ENCODE results near the gene TCERG1L. TPM values are rescaled to one million over a fixed set of nuclear protein-coding genes. Genes with fewer than 3 reads are reported as not detected.

Gene TCERG1L
- total RNA-seq, 1 experiment from 2014 or later: not detected

DNA sequence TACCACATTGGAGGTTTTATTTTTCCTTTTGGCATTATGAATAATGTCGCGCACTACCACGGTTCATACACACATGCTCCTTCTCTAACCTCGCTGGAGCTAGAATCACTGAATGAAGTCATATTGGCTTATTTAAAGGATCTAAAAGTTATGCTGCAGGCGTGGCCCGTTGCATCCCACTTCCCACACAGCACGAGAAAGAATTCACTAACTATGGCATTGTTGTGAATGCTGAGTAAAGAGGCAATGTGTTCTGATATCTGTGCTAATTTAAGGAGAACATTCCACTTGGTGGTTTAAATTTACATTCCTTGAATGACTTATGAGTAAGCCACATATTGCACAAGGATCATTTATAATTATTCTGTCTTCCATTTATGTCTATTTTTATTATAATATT lies 20.7 kb downstream of the TCERG1L start:
- in situ Hi-C loops (cut with HindIII; ENCODE audit: low pct_unique_long_range_greater_than_20kb, low sequenced_read_pairs): no loop called here
- ATAC-seq (no peak), DNase-seq (ENCODE audit: low read depth, low spot score) (no peak)
- Histone ChIP-seq H3K4me1 (ENCODE audit: control insufficient read depth, insufficient read depth, low read length) (no peaks in the 10 kb centered on the region; the same call in 1 of the 2 replicates), H3K27ac (ENCODE audit: low read length) (no peak overlapping the region), H3K36me3 (ENCODE audit: control insufficient read depth, insufficient read depth, low read length) (no peaks in the 10 kb centered on the region), H3K9me3 (ENCODE audit: control insufficient read depth, insufficient read depth, low read depth, low read length) (no peaks in the 10 kb centered on the region), H3K4me3 (ENCODE audit: low read depth in 2 of 2, low read length in 2 of 2) (no peak overlapping the region), H3K27me3 (ENCODE audit: control insufficient read depth, insufficient read depth, low read length) (peaks cover 14% of the 10 kb centered on the region)
- BruUV-seq (replicated peaks): no TSS peak
- TF ChIP-seq REST (IDR thresholded peaks at IDR 0.05; ENCODE audit: insufficient read depth in 1 of 2, low read depth in 2 of 2, low read length in 1 of 2) (no peak), SIN3A (IDR thresholded peaks at IDR 0.05; ENCODE audit: borderline replicate concordance, insufficient read depth, low read depth, low read length) (no peak), POLR2AphosphoS5 (IDR thresholded peaks at IDR 0.05; ENCODE audit: low read depth, low read length) (no peak), TCF7L2 (IDR thresholded peaks at IDR 0.05; ENCODE audit: low read depth, low read length) (no peak), CTCF (IDR thresholded peaks at IDR 0.05) (no peak)
- CTCF ChIA-PET: no interaction called here
- intact Hi-C loops (cut with micrococcal nuclease; ENCODE audit: unreplicated experiment): no loop called here
- POLR2A ChIA-PET: no interaction called here

- in situ Hi-C loops (cut with HindIII; ENCODE audit: low pct_unique_long_range_greater_than_20kb, low sequenced_read_pairs) (no loop called here), intact Hi-C loops (cut with micrococcal nuclease; ENCODE audit: unreplicated experiment) (no loop called here)
- Histone ChIP-seq H3K27me3 (ENCODE audit: control insufficient read depth, insufficient read depth, low read length) (peaks cover 15% of the 10 kb centered on the region), H3K27ac (ENCODE audit: low read length) (no peak overlapping the region), H3K9me3 (ENCODE audit: control insufficient read depth, insufficient read depth, low read depth, low read length) (no peaks in the 10 kb centered on the region), H3K36me3 (ENCODE audit: control insufficient read depth, insufficient read depth, low read length) (no peaks in the 10 kb centered on the region), H3K4me3 (ENCODE audit: low read depth in 2 of 2, low read length in 2 of 2) (no peak overlapping the region), H3K4me1 (ENCODE audit: control insufficient read depth, insufficient read depth, low read length) (no peaks in the 10 kb centered on the region; the same call in 1 of the 2 replicates)
- POLR2A ChIA-PET: no interaction called here
- TF ChIP-seq SIN3A (IDR thresholded peaks at IDR 0.05; ENCODE audit: borderline replicate concordance, insufficient read depth, low read depth, low read length) (no peak), POLR2AphosphoS5 (IDR thresholded peaks at IDR 0.05; ENCODE audit: low read depth, low read length) (no peak), TCF7L2 (IDR thresholded peaks at IDR 0.05; ENCODE audit: low read depth, low read length) (no peak), REST (IDR thresholded peaks at IDR 0.05; ENCODE audit: insufficient read depth in 1 of 2, low read depth in 2 of 2, low read length in 1 of 2) (no peak)
- no TSS peak for BruUV-seq (replicated peaks)
- DNase-seq (ENCODE audit: low read depth, low spot score): no peak
- no peak for ATAC-seq
- CTCF ChIA-PET: no interaction called here
Measured at GRCh38 chr10:131288648-131289047, 22.9 kb downstream of the TCERG1L start.

All from Panc1 (cell line).